Measurements from ENCODE around the gene WDR1. TPM values are rescaled to one million over a fixed set of nuclear protein-coding genes. Genes with fewer than 3 reads are reported as not detected.

WDR1 gene
- total RNA-seq, 2 experiments from 2014 or later = 77.6 to 152 TPM

GRCh38 chr4:10090467-10091250 lies 25.9 kb downstream of the WDR1 start:
- Histone ChIP-seq H3K4me2 (ENCODE audit: low read length) (no peak overlapping the region), H3K4me3 (ENCODE audit: low read depth, low read length, poor library complexity, severe bottlenecking) (no peak overlapping the region), H3K79me2 (ENCODE audit: insufficient read depth, low read depth, low read length) (no peaks in the 10 kb centered on the region), H4K20me1 (ENCODE audit: insufficient read depth, low read length) (peaks cover 7% of the 10 kb centered on the region; the same call in 1 of the 2 replicates), H3K27ac (ENCODE audit: low read depth, low read length, poor library complexity, severe bottlenecking) (no peak overlapping the region), H3K9me2 (ENCODE audit: insufficient read depth, low read length) (no peaks in the 10 kb centered on the region), H2AFZ (ENCODE audit: low read length) (no peak overlapping the region), H3K9me3 (ENCODE audit: low read length) (no peaks in the 10 kb centered on the region), H3K36me3 (ENCODE audit: insufficient read depth, low read length) (peaks cover 99% of the 10 kb centered on the region), H3K4me1 (ENCODE audit: insufficient read depth, low read length, poor library complexity, severe bottlenecking) (no peaks in the 10 kb centered on the region)
- intact Hi-C loops (cut with micrococcal nuclease; ENCODE audit: unreplicated experiment) = no loop called here
- CTCF ChIA-PET (ENCODE audit: unreplicated experiment) = no interaction called here
- no TSS peak for BruUV-seq (replicated peaks)
- TF ChIP-seq EZH2phosphoT487 (IDR thresholded peaks at IDR 0.05; ENCODE audit: borderline replicate concordance, low read depth, low read length) (no peak), CTCF (conservative IDR thresholded peaks at IDR 0.05; ENCODE audit: low read length) (no peak)
- POLR2A ChIA-PET = no interaction called here
- no peak for DNase-seq (ENCODE audit: low spot score)

- intact Hi-C loops (cut with micrococcal nuclease; ENCODE audit: unreplicated experiment) = no loop called here
- ChIA-PET CTCF (ENCODE audit: unreplicated experiment) (no interaction called here), POLR2A (no interaction called here)
- BruUV-seq (replicated peaks) = TSS peak; percentile 19
- no peak for TF ChIP-seq EZH2phosphoT487 (IDR thresholded peaks at IDR 0.05; ENCODE audit: borderline replicate concordance, low read depth, low read length)
- peak; percentile 56 for TF ChIP-seq CTCF (conservative IDR thresholded peaks at IDR 0.05; ENCODE audit: low read length)
- Histone ChIP-seq H3K79me2 (ENCODE audit: insufficient read depth, low read depth, low read length) (no peaks in the 10 kb centered on the region), H3K4me3 (ENCODE audit: low read depth, low read length, poor library complexity, severe bottlenecking) (no peak overlapping the region), H3K4me1 (ENCODE audit: insufficient read depth, low read length, poor library complexity, severe bottlenecking) (no peaks in the 10 kb centered on the region), H3K36me3 (ENCODE audit: insufficient read depth, low read length) (peaks cover 99% of the 10 kb centered on the region), H3K9me3 (ENCODE audit: low read length) (no peaks in the 10 kb centered on the region), H3K27ac (ENCODE audit: low read depth, low read length, poor library complexity, severe bottlenecking) (no peak overlapping the region), H4K20me1 (ENCODE audit: insufficient read depth, low read length) (peaks cover 7% of the 10 kb centered on the region; the same call in 1 of the 2 replicates), H3K9me2 (ENCODE audit: insufficient read depth, low read length) (no peaks in the 10 kb centered on the region), H2AFZ (ENCODE audit: low read length) (no peak overlapping the region), H3K4me2 (ENCODE audit: low read length) (no peak overlapping the region)
- no peak for DNase-seq (ENCODE audit: low spot score)
Observed at GRCh38 chr4:10089346-10089745, 27.3 kb downstream of the WDR1 start.
